Measurements from ENCODE around the gene PDE7B. TPM values are rescaled to one million over a fixed set of nuclear protein-coding genes. Genes with fewer than 3 reads are reported as not detected.

Gene PDE7B
- total RNA-seq, 4 donors from 2014 or later, result 2.9 to 23.6 (median 5.2) TPM

DNA sequence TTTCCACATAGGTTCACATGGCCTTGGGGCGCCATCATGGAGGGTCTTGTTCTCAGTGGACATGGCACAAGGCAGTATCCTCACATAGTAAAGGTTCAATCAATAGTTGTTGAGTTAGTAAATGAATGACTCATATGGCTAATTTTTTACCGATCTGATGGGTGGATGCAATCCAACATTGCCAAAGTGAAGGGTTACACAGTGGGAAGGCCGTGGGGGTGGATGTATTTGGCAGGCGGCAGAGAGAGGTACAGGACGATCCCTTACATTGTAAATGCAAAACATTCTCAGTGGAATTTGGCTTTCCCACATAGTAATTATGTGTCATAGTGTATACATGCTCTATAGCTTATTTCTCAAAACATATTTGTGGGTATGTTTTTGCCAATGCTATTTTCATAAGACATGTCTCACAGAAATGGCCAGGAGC lies 21.0 kb upstream of the PDE7B start:
- no peak overlapping the region for H3K4me3 ChIP-seq
- H3K36me3 ChIP-seq, result no peaks in the 10 kb centered on the region
- 76 to 92% methylated on average over 5 of the region's 5 CpGs for WGBS, 2 donors (ENCODE audit: low coverage in 1 of 2)
- H3K4me1 ChIP-seq, result no peaks in the 10 kb centered on the region
- H3K27ac ChIP-seq, result no peak overlapping the region
- ATAC-seq, result no peak
- no peak for TF ChIP-seq POLR2A (IDR thresholded peaks at IDR 0.05)
- TF ChIP-seq EP300 (IDR thresholded peaks at IDR 0.05), result no peak
- TF ChIP-seq POLR2AphosphoS5 (IDR thresholded peaks at IDR 0.05), result no peak
- TF ChIP-seq, protein P1, sequence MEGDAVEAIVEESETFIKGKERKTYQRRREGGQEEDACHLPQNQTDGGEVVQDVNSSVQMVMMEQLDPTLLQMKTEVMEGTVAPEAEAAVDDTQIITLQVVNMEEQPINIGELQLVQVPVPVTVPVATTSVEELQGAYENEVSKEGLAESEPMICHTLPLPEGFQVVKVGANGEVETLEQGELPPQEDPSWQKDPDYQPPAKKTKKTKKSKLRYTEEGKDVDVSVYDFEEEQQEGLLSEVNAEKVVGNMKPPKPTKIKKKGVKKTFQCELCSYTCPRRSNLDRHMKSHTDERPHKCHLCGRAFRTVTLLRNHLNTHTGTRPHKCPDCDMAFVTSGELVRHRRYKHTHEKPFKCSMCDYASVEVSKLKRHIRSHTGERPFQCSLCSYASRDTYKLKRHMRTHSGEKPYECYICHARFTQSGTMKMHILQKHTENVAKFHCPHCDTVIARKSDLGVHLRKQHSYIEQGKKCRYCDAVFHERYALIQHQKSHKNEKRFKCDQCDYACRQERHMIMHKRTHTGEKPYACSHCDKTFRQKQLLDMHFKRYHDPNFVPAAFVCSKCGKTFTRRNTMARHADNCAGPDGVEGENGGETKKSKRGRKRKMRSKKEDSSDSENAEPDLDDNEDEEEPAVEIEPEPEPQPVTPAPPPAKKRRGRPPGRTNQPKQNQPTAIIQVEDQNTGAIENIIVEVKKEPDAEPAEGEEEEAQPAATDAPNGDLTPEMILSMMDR (IDR thresholded peaks at IDR 0.05), result no peak
- H3K27me3 ChIP-seq, result no peaks in the 10 kb centered on the region
- H3K9me3 ChIP-seq, result no peaks in the 10 kb centered on the region

DNA sequence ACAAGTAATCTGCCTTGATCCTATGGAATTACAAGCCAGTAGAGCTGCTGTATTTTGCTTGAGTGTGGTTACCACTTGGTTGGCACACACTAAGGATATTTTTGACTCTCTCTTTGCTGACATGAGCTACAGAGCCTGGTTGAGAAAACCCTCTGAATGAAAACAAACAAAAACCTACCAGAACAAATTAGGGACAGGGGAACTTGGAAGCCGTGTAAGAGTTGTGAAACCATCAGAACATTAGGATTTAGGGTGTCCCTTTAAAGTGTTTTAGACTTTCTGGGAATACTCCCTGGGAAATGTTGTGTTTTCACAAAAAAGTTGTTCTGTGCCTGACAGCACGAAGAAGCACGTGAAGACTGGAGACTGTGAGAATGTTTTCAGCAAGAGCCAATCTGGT lies 20.5 kb upstream of the PDE7B start:
- Histone ChIP-seq H3K4me3 (no peak overlapping the region), H3K4me1 (no peaks in the 10 kb centered on the region), H3K27ac (no peak overlapping the region), H3K27me3 (no peaks in the 10 kb centered on the region), H3K9me3 (no peaks in the 10 kb centered on the region), H3K36me3 (no peaks in the 10 kb centered on the region)
- 64 to 90% methylated on average over 3 of the region's 3 CpGs for WGBS, 2 donors (ENCODE audit: low coverage in 1 of 2)
- TF ChIP-seq, protein P1 (IDR thresholded peaks at IDR 0.05), result no peak
- TF ChIP-seq EP300 (IDR thresholded peaks at IDR 0.05), result no peak
- TF ChIP-seq POLR2A (IDR thresholded peaks at IDR 0.05), result no peak
- TF ChIP-seq POLR2AphosphoS5 (IDR thresholded peaks at IDR 0.05), result no peak
- ATAC-seq, result no peak

DNA sequence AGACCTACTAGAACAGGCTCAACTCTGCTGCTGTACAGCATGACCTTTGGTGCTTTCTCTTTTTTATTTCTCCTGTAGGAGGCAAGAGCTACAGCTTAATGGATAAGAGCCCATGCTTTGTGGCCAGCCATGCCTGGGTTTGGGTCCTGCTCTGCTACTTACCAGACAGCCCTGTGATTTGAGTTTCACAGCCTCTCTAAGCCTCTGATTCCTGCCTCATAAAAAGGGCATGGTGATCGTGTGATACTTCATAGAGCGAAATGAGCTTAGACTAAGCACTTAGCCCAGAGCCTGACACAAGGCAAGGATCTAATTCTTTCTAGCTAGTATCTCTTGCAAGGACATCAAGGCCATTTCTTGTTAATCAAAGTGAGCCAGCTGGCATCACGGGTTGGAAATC lies 19.3 kb upstream of the PDE7B start:
- 94 to 100% methylated on average over 1 to 3 of the region's 3 CpGs for WGBS, 2 donors (ENCODE audit: low coverage in 1 of 2)
- no peak overlapping the region for H3K4me3 ChIP-seq
- ATAC-seq, result no peak
- H3K27me3 ChIP-seq, result no peaks in the 10 kb centered on the region
- TF ChIP-seq POLR2A (IDR thresholded peaks at IDR 0.05) (no peak), EP300 (IDR thresholded peaks at IDR 0.05) (no peak), POLR2AphosphoS5 (IDR thresholded peaks at IDR 0.05) (no peak)
- TF ChIP-seq, protein P1 (IDR thresholded peaks at IDR 0.05), result no peak
- no peaks in the 10 kb centered on the region for H3K4me1 ChIP-seq
- no peaks in the 10 kb centered on the region for H3K36me3 ChIP-seq
- no peak overlapping the region for H3K27ac ChIP-seq
- H3K9me3 ChIP-seq, result no peaks in the 10 kb centered on the region

DNA sequence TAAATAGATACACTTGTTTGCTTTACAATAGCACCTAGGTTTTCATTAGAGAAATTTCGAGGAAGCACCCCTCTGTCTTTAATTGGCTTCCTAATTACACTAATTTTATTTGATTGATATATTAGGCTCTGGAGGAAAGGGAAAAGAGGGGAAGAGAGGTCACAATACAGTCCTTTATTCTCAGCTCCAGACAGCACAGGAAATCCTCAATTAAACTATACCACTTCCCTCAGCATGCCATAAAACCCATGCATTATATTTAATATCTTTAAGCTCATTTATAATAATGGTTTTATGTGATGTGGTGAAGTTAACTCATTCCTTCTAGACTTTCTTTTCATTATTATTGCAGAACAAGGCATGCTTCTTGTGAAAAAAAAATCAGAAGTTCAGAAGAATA lies 17.7 kb upstream of the PDE7B start:
- H3K27me3 ChIP-seq, result no peaks in the 10 kb centered on the region
- H3K4me3 ChIP-seq, result no peak overlapping the region
- no peaks in the 10 kb centered on the region for H3K9me3 ChIP-seq
- 17 to 50% methylated on average over 1 of the region's 1 CpG for WGBS, 2 donors (ENCODE audit: low coverage in 1 of 2)
- H3K36me3 ChIP-seq, result no peaks in the 10 kb centered on the region
- H3K4me1 ChIP-seq, result no peaks in the 10 kb centered on the region
- ATAC-seq, result no peak
- TF ChIP-seq POLR2AphosphoS5 (IDR thresholded peaks at IDR 0.05) (no peak), EP300 (IDR thresholded peaks at IDR 0.05) (no peak), POLR2A (IDR thresholded peaks at IDR 0.05) (no peak)
- TF ChIP-seq, protein P1 (IDR thresholded peaks at IDR 0.05), result no peak
- H3K27ac ChIP-seq, result no peak overlapping the region

DNA sequence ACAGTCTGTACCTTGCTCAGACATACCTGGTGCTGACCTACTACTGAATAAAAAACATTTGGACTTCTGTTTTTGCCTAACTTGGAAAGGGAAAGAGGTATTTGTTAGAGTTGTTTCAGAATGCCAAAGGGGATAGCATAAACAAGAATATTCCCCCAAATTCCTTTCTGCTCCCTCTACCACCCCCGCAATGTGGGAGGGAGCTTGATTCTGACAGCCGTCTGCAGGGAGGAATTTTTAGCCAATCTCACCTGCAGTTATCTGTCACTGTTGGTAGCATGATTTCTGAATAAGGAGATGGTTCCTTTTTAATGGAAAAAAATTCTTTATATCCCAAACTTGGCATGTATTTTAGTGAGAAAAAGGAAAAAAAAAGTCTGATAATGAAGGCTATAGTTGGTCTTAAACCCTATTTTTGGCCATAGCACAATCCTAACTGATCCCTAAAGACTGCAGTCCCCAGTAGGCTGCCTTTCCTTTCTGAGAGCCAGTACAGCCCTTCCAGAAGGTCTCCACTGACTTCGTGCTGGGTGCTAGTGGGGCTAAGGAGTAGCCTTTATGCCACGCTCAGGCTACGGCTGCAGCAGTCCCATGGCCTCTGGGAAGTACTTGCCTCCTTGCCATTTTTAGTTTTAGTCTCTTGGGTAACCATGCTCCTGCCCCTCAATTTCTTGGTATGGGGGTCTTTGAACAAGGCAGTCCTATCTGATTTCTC lies 13.6 kb upstream of the PDE7B start:
- no peak for TF ChIP-seq EP300 (IDR thresholded peaks at IDR 0.05)
- TF ChIP-seq, protein P1 (IDR thresholded peaks at IDR 0.05), result no peak
- no peak for TF ChIP-seq POLR2A (IDR thresholded peaks at IDR 0.05)
- no peak for TF ChIP-seq POLR2AphosphoS5 (IDR thresholded peaks at IDR 0.05)
- H3K36me3 ChIP-seq, result no peaks in the 10 kb centered on the region
- H3K27ac ChIP-seq, result no peak overlapping the region
- WGBS, 2 donors (ENCODE audit: low coverage in 1 of 2), result 89 to 96% methylated on average over 3 to 5 of the region's 5 CpGs
- ATAC-seq, result no peak
- no peaks in the 10 kb centered on the region for H3K4me1 ChIP-seq
- no peak overlapping the region for H3K4me3 ChIP-seq
- no peaks in the 10 kb centered on the region for H3K27me3 ChIP-seq
- H3K9me3 ChIP-seq, result no peaks in the 10 kb centered on the region
